NCI-H748 (cell line): ENCODE data around the gene XIRP2.

ENCODE experiments used
- DNase-seq: peaks from one replicate; lab custom pipeline; 2025; ENCODE audit not compliant: unreplicated experiment; lab: John Stamatoyannopoulos, UW

XIRP2 gene

GRCh38 chr2:167289651-167290410 is 401.6 kb downstream of the XIRP2 start:
- DNase-seq, result no peak

GRCh38 chr2:167292430-167293171 is 404.3 kb downstream of the XIRP2 start, which contains the start of gene B3GALT1:
TSS of gene B3GALT1 (plus strand) at chr2:167293001.
- DNase-seq, result peak; percentile 91

- peak; percentile 51 for DNase-seq
Measured at GRCh38 chr2:167293172-167293781, 405.0 kb downstream of the XIRP2 start.

DNA sequence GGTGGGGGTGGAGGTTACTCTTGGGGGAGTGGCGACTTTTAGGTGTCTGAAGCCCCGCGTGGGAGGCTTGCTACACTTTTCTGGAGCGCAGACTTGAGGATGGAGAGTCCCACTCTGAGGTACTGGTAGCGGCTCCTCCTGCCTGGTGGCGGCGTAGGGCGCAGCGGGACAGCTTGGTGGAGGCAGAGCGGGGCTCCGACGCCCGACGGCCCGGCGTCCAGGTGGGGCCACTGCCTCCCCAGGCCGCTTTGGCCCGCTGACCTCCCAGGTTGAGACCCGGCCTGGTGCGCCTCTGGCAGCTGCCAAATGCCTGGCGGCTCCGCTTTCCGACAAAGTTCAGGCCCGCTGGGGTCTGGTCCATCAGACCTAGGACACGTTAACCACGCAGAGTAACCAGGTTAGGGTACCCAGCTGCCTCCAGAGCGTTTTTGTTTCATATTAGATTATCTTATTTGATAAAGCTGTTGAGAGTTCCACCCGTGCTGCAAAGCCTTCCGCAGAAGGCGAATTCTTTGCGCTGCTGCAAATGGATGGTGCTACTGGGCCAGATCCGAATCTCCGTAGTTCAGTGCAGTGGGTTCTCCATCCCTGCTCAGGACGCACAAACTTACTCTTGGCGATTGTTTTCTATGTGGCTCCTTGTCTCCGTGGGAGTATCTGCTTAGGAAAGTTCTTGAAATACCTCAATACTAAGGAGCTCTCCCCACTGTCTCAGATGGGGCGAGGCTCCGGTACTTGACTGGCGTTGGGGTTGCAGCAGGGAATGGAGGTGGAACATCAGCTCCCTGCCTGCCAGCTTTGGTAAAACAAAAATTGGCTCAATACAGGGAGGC is 405.9 kb downstream of the XIRP2 start:
- DNase-seq, result no peak

DNA sequence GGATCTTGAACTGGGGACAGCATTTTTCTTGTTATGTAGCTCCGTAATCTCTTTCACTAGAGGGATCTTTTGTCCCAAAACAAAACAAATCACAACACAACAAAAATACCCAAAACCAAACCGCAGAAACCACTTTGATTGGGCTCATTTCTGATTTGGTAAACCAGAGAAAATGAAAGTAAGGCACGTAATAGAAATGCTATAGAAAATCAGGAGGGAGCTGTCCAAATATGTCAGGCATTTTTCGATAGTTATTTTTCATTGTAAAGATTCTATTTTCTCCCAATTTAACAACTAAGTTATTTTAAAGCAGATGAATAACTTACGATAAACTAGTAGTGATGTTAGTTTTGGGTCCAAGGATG is 406.5 kb downstream of the XIRP2 start:
- DNase-seq, result no peak

GRCh38 chr2:167297292-167297691 is 409.0 kb downstream of the XIRP2 start:
- no peak for DNase-seq

DNA sequence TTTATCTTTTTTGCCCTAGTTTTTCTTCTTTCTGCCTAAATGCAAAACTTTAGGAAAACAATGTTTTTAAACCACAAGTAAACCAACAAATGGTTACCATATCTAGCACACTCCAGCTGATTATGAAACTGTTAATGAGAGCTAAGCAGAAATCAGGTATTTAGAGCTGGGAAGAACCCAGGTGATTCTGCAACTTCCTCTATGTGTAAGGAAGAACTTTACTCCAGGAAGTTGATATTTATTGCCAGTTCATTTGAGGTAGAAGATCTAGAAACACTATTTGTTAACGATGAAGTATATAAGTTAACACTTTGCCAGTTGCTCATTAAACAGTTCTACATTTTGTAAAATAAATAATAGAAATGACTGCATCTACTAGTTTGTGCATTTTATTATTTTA is 409.7 kb downstream of the XIRP2 start:
- no peak for DNase-seq
